Endothelial cell of umbilical vein (primary cell): Measurements from ENCODE around the gene PHPT1. TPM values are rescaled to one million over a fixed set of nuclear protein-coding genes. Genes with fewer than 3 reads are reported as not detected.

Source experiments
- BruUV-seq: library from RNA; stranded (reverse); fragments of 400-500 nt; replicated peaks from 2 replicates; lab custom pipeline; 2021; lab: Mats Ljungman, UMichigan
- CTCF ChIA-PET: fragments of 300-600, 350-600 bp; sonication (Branson Sonifier 250); formaldehyde crosslinking; loops from one replicate; lab custom pipeline; 2021; ENCODE audit warnings: antibody characterized with exemption, inconsistent platforms; lab: Charles Lee
- POLR2A ChIA-PET: fragments of 300-600, 350-600 bp; sonication (Branson Sonifier 250); formaldehyde crosslinking; loops from one replicate; lab custom pipeline; 2021; ENCODE audit warnings: antibody characterized with exemption, inconsistent platforms; lab: Charles Lee
- DNase-seq: peaks from one replicate; pipeline ENCODE4 v3.0.0-alpha.2; 2011; ENCODE audit warnings: low read depth, low spot score
- FAIRE-seq: peaks from 2 replicates; lab custom pipeline; 2011; peaks lifted over from hg19 to GRCh38; lab: Jason Lieb, UNC
- H2AFZ ChIP-seq: 2 replicates; pipeline ENCODE4 v1.6.0; 2012; ENCODE audit warnings: low read depth, low read length, control low read depth, inconsistent platforms
- H3K27ac ChIP-seq: 2 replicates; pipeline ENCODE4 v1.5.1; 2011; ENCODE audit warnings: low read depth, mild to moderate bottlenecking, control low read depth, low read length, moderate library complexity; ENCODE audit not compliant: insufficient read depth
- H3K27me3 ChIP-seq, 2 experiments: 2 replicates each; pipeline versions ENCODE4 v1.6.0 to v1.6.1; 2011; ENCODE audit warnings: low read length in 2 of 2, mixed read lengths in 1 of 2; ENCODE audit not compliant: control insufficient read depth in 2 of 2, insufficient read depth in 2 of 2
- H3K36me3 ChIP-seq, 2 experiments: 2 replicates in 1 of 2; 3 replicates in 1 of 2; pipeline ENCODE4 v1.5.1; 2011; ENCODE audit warnings: low read length in 2 of 2, mild to moderate bottlenecking in 1 of 2, moderate library complexity in 1 of 2; ENCODE audit not compliant: control insufficient read depth in 2 of 2, insufficient read depth in 2 of 2; ENCODE audit errors: extremely low read depth in 1 of 2
- H3K4me1 ChIP-seq: 3 replicates; pipeline ENCODE4 v1.5.1; 2011; ENCODE audit warnings: mild to moderate bottlenecking, low read length; ENCODE audit not compliant: control insufficient read depth, insufficient read depth; ENCODE audit errors: extremely low read depth
- H3K4me2 ChIP-seq: 2 replicates; pipeline ENCODE4 v1.6.1; 2011; ENCODE audit warnings: low read length, control low read depth, mixed read lengths; ENCODE audit not compliant: insufficient read depth
- H3K4me3 ChIP-seq, 3 experiments: fragments of 200-600 bp in 1 of 3; sonication (generic), shearing (Covaris generic) in 1 of 3; replicated peaks in 1 of 3; 2 replicates each; pipeline ENCODE4 v1.5.1; 2011 to 2016; ENCODE audit warnings: control low read depth in 3 of 3, low read length in 3 of 3, mild to moderate bottlenecking in 2 of 3, inconsistent platforms in 1 of 3, low read depth in 1 of 3, moderate library complexity in 1 of 3; ENCODE audit not compliant: insufficient read depth in 1 of 3
- H3K79me2 ChIP-seq: 2 replicates; pipeline ENCODE4 v1.6.0; 2012; ENCODE audit warnings: low read length, inconsistent platforms; ENCODE audit not compliant: control insufficient read depth, insufficient read depth
- H3K9ac ChIP-seq: replicated peaks from 2 replicates; pipeline ENCODE3; 2011; ENCODE audit warnings: low read length, control low read depth; ENCODE audit not compliant: insufficient read depth; ENCODE audit errors: extremely low read depth
- H3K9me1 ChIP-seq: replicated peaks from 3 replicates; pipeline ENCODE4 v1.6.0; 2011; ENCODE audit warnings: mild to moderate bottlenecking, low read length; ENCODE audit not compliant: control insufficient read depth, insufficient read depth; ENCODE audit errors: extremely low read depth
- H3K9me3 ChIP-seq: replicated peaks from 2 replicates; pipeline ENCODE4 v1.5.1; 2012; ENCODE audit warnings: low read length, inconsistent platforms; ENCODE audit not compliant: control insufficient read depth, insufficient read depth
- H4K20me1 ChIP-seq: replicated peaks from 2 replicates; pipeline ENCODE3; 2011; ENCODE audit warnings: mild to moderate bottlenecking, low read length; ENCODE audit not compliant: control insufficient read depth, insufficient read depth; ENCODE audit errors: extremely low read depth
- CTCF ChIP-seq, 2 donors: IDR thresholded peaks; 1 replicate in 1 of 2; 2 replicates in 1 of 2; pipeline ENCODE4 v1.5.1; 2011; ENCODE audit warnings: low read length in 2 of 2, mild to moderate bottlenecking in 2 of 2, moderate library complexity in 2 of 2, control low read depth in 1 of 2, inconsistent platforms in 1 of 2, low read depth in 1 of 2; ENCODE audit not compliant: insufficient read depth in 1 of 2; ENCODE audit errors: extremely low read depth in 1 of 2
- FOS ChIP-seq: IDR thresholded peaks from 2 replicates; pipeline ENCODE4 v1.6.1; 2011; ENCODE audit warnings: mild to moderate bottlenecking, low read length, moderate library complexity, borderline replicate concordance; ENCODE audit not compliant: insufficient read depth
- GATA2 ChIP-seq: IDR thresholded peaks from 2 replicates; pipeline ENCODE4 v1.7.0; 2011; ENCODE audit warnings: low read depth, mild to moderate bottlenecking, moderate library complexity, mixed read lengths, low read length; ENCODE audit not compliant: insufficient read length, insufficient read depth
- JUN ChIP-seq: IDR thresholded peaks from 2 replicates; pipeline ENCODE4 v1.6.1; 2011; ENCODE audit warnings: borderline replicate concordance, low read depth; ENCODE audit not compliant: insufficient read length, insufficient read depth
- MAX ChIP-seq: IDR thresholded peaks from 2 replicates; pipeline ENCODE4 v1.6.1; 2011; ENCODE audit not compliant: insufficient read depth, insufficient read length
- MYC ChIP-seq: IDR thresholded peaks from one replicate; pipeline ENCODE4 v1.6.1; 2011; ENCODE audit warnings: mild to moderate bottlenecking, low read depth, low read length
- POLR2A ChIP-seq: IDR thresholded peaks from 2 replicates; pipeline ENCODE4 v1.6.1; 2012; ENCODE audit warnings: low read depth, mild to moderate bottlenecking, control low read depth, low read length
- POLR2AphosphoS5 ChIP-seq: IDR thresholded peaks from 2 replicates; pipeline ENCODE4 v1.6.1; 2012; ENCODE audit warnings: low read depth, mild to moderate bottlenecking, control low read depth, low read length, moderate library complexity; ENCODE audit not compliant: insufficient read depth
- dilution Hi-C: fragments of 300-500 bp; cut with MboI; formaldehyde crosslinking; loops from one replicate; pipeline ENCODE4 v1.15.0; 2019; ENCODE audit warnings: low sequenced_read_pairs; ENCODE audit not compliant: extremely low pct_ligation_motif_present
- intact Hi-C: fragments of 100-400 bp; cut with micrococcal nuclease; formaldehyde crosslinking; loops from one replicate; pipeline ENCODE4 v1.10.0; 2022
- polyA plus RNA-seq, 4 experiments: library from polyadenylated mRNA; depleted of rRNA in 3 of 4; stranded (reverse) in 3 of 4; unstranded in 1 of 4; fragments of >200 nt; gene quantifications; 2 replicates each; pipeline versions ENCODE4 v1.2.1 to v1.2.3, GENCODE V29; 2011 to 2012; ENCODE audit warnings: missing spikeins in 1 of 4
- total RNA-seq: library from RNA; stranded (reverse); gene quantifications from 2 replicates; pipeline ENCODE4 v1.2.3, GENCODE V29; 2021

PHPT1 gene
- total and polyA plus RNA-seq, 2 donors (not counting 3 experiments of a cell fraction or from before 2014, with no cell fraction given): 139 to 319 TPM

- intact Hi-C loops: no loop called here
- FAIRE-seq: no peak
- H3K9me3 ChIP-seq: no peaks in the 10 kb centered on the region
- ChIA-PET POLR2A (no interaction called here), CTCF (no interaction called here)
- no peak overlapping the region for H3K27ac ChIP-seq
- no peak overlapping the region for H3K4me2 ChIP-seq
- H3K9me1 ChIP-seq: no peaks in the 10 kb centered on the region
- TF ChIP-seq POLR2AphosphoS5 (no peak), MAX (no peak), GATA2 (no peak), CTCF (IDR thresholded peaks at IDR 0.05; ENCODE audit: extremely low read depth in 1 of 2, insufficient read depth in 1 of 2, low read depth in 1 of 2, low read length in 2 of 2) (no peak), POLR2A (no peak), FOS (no peak), MYC (no peak), JUN (no peak)
- dilution Hi-C loops: no loop called here
- no TSS peak for BruUV-seq
- DNase-seq: no peak
- H3K27me3 ChIP-seq: no peaks in the 10 kb centered on the region
- H3K4me1 ChIP-seq: no peaks in the 10 kb centered on the region
- H3K9ac ChIP-seq: no peak overlapping the region
- H2AFZ ChIP-seq: no peak overlapping the region
- no peaks in the 10 kb centered on the region for H4K20me1 ChIP-seq
- no peak overlapping the region for H3K4me3 ChIP-seq
- H3K36me3 ChIP-seq: no peaks in the 10 kb centered on the region
- H3K79me2 ChIP-seq: no peaks in the 10 kb centered on the region
Measured at GRCh38 chr9:136856079-136856476, 6.9 kb downstream of the PHPT1 start.
